HuH-7.5 (cell line): Measurements from ENCODE around the gene SPSB3.
A peak's percentile ranks its signal among the peaks of the same experiment; 100 is the strongest.

ENCODE experiments used
- DNase-seq: peaks from one replicate; pipeline ENCODE4 v3.0.0; 2011; ENCODE audit warnings: low spot score

Gene SPSB3

DNA sequence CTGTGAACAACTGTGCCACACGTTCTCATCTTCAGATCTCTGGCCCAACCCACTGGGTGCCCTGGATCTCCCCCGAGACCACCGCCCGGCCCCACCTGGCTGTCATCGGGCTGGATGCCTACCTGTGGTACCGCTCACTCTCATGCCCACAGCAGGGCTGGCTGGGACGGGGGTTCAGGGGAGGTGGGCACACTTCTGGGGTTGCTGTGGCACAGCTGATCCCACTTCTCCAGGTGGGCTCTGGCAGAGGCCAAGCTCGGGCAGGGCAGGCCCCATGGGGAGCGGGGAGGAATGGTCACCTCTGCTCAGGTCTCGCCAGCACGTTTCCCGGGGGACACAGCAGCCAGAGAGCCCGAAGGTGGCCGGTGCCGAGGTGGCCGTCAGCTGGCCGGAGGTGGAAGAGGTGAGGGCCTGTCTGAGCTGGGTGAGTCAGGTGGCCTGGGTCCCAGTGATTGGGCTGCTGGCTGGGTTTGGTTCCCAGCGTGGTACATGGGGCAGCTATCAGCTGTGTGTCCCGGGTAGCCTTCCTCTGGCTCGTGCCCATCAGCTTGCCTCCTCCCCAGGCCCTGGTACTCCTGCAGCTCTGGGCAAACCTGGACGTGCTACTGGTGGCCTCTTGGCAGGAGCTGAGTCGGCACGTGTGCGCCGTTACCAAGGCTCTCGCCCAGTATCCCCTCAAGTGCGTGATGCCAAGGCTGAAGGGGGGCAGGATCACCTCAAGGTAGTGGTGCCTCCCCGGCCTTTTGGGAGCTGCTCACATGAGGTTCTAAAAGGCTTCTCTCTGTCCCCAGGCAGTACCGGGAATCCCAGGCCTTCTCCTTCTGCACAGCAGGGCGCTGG, 7.1 kb downstream of the SPSB3 start:
- DNase-seq, result no peak

DNA sequence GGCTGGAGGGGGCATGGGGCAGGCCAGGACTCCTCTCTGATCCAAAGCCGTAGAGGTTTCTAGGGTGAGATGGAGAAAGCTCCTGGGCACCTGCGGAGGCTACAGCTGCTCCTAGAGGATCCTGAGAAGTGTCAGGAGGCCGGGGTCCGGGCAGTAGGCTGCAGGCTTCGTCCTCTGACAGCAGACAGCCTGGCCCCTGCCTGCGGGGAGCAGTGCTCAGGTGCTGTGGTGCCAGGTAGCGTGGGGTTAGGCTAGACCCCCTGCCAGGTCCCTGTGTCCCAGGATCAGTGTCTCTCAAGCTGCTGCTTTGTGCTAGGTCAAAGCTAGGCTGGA, 8.0 kb downstream of the SPSB3 start:
- no peak for DNase-seq

DNA sequence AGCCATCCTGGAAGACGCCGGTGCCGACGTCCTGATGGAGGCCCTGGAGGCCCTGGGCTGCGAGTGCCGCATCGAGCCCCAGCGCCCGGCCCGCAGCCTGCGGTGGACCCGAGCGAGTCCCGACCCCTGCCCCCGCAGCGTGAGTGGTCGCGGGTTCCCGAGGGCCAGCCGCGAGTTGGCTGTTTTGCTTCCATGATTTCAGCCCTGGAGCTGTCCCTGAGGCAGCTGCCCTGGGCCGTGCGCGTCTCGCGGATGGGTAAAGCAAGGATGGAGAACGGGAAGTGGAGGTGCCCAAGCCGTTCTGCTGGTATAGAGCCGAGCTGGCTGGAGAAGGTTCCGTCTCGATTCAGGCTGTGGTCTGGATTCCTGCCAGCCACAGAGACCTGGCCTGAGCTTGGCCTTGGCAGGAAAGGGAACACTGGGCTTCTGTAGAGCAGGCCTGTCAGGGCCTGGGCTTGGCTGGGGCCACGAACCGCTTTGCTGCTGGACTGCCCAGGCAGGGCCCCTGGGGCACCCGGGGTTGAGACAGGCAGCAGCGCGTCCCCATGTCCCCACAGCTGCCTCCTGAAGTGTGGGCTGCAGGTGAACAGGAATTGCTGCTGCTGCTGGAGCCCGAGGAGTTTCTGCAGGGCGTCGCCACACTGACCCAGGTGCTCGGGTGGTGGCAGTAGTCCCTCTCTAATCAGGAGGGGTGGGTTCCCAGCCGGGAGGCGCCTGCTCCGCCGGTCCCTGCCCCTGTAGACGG, 8.5 kb downstream of the SPSB3 start:
- DNase-seq, result no peak

DNA sequence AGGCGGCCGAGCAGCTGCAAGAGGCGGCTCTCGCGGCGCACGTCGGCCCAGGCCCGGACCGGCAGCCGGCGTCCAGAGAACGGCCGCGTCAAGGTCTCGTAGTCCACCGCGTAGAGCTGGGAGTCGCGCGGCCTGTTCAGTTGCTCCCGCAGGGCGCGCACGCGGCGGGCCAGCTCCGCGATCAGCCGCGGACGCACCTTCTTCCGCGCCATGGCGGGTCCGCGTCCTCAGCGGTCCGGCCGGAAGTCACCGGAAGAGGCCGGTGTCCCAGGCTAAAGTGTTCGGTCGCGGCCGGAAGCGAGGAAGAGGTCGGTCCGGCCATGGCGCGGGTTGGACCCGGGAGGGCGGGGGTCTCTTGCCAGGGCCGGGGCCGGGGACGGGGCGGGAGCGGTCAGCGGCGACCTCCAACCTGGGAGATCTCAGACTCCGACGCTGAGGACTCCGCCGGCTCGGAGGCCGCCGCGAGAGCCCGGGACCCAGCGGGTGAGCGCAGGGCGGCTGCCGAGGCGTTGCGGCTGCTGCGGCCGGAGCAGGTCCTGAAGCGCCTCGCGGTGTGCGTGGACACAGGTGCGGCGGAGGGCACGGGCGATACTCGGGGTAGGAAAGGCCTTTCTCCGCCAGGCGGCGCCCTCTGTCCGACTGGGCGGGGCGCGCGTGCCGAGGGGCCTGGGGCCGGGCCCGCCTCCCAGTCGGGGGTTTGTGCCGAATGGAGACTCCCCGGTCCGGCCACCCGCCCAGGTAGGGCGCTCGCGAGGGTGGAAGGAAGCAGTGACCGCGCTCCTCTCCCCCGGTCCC, 9.3 kb downstream of the SPSB3 start, which contains the start of gene MRPS34:
Gene MRPS34, minus strand, starts transcription at position 227 of the 795 bp plus-strand sequence. Its CDS starts 15 bp downstream, at position 212.
- DNase-seq, result peak; percentile 90

DNA sequence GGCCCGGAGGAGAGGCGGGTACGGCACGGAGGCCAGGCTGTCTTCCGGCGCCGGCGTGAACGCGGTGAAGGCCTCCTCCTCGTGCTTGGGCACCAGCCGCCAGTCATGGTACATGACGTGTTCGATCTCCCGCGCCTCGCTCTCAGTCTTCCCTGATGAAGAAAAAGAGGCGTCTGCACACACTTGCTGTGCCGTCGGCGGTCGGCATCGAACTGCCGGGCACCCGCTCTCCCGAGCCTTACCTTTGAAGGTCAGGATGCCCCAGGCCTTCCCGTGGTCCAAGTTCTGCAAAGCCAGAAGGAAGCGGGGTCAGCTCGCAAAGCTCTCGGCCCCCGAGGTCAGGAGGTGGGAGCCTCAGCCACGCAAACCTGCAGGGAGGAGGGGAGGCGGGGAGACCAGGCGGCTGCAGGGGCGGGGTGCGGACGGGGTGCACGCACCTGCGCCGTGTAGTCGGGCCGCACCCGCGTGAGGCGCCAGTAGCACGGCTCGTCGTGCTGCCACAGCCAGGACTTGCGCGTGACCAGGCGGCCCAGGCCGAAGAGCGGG, 9.9 kb downstream of the SPSB3 start, which contains the start of gene EME2:
Gene EME2, plus strand, starts transcription at position 449 of the 546 bp plus-strand sequence. CDS start 418 bp downstream, outside the sequence.
- peak; percentile 55 for DNase-seq

DNA sequence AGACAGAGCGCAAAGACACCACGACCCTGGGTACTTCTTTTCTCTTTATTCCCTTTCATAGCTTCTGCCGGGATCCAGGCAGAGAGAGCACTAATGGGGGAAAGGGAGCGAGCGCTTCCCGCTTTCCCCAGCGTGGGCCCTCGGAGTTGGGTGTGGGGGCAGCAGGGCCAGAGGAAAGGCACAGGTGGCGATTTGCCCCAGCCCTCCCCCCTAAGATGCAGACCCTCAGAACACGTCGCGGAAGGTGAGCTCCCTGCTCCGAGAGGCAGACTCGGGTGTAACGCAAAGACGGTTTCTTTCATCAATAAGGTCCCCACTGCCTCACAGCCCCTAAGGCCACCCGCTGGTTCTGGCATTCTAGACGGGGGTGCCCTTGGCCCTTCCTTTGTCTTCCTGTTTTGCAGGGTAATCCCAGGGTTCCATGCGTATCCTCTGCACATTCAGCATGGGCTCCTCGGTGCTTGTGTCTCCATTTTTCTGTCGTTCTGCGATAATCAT, 10.5 kb downstream of the SPSB3 start:
- no peak for DNase-seq

DNA sequence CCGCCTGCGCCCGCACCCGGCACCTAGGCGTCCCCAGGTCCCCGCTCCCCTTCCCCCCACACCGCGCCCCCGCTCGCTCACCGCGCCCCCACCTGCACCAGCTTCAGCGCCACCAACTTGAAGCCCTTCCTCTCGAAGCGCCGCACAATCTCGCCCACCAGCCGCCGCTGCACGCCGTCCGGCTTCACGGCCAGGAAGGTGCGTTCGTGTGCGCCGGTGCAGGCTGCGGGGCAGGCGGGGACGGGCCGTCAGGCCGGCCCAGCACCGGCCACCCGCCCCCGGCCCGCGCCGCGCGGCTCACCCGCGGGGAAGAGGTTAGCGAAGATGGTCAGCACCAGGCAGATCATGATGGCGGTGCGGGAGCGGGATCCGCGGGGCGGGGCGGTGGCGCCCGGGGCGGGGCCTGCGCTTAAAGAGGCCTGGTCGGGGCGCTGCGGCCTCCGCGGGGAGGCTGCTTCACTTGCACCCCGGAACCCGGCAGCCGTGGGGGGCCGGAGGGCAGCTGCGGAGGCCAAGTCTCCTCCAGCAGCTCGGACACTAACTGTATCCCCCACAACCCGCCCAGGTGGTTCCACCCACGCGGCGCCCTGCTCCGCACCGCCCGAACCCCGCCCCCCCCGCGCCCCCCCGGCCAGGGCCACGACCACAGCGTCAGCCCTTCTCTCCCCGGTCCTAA, 11.0 kb downstream of the SPSB3 start, which contains the start of gene NME3:
Gene NME3, minus strand, starts transcription at position 356 of the 676 bp plus-strand sequence. Its CDS starts 9 bp downstream, at position 347.
- peak; percentile 83 for DNase-seq

DNA sequence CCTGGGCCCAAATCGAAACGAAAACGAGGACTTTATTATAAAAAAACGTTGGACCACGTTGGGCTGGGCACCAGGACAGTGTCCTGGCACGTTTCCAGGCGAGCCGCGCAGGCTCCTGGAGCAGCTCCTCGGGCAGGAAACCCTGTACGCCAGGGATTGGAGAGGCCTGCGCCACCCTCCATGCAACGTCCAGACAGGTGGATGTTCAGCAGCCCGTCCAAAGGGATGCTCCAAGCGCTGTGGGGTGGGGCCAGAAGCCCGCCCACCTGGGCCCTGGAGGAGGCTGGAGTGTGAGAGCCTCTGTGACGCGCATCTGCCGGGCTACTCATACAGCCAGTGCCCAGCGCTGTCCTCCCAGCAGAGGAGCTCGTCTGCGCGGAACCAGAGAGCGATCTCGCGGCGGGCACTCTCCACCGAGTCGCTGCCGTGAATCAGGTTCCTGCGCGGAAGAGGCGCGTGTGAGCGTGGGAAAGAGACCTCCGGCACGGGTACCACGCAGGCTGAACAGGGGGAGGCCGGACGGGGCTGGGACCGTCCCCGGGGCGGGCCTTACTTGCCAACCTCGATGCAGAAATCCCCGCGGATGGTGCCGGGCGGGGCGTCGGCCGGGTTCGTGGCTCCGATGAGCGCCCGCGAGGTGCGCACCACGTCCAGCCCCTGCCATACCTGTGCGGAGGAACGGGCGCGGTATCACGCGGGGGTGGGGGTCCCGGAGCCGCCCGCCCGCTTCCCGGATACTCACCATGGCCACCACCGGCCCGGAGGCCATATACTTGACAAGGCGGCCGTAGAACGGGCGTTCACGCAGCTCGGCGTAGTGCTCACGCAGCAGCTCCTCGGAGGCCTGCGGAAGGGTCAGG, 11.8 kb downstream of the SPSB3 start:
- DNase-seq, result peak; percentile 47

DNA sequence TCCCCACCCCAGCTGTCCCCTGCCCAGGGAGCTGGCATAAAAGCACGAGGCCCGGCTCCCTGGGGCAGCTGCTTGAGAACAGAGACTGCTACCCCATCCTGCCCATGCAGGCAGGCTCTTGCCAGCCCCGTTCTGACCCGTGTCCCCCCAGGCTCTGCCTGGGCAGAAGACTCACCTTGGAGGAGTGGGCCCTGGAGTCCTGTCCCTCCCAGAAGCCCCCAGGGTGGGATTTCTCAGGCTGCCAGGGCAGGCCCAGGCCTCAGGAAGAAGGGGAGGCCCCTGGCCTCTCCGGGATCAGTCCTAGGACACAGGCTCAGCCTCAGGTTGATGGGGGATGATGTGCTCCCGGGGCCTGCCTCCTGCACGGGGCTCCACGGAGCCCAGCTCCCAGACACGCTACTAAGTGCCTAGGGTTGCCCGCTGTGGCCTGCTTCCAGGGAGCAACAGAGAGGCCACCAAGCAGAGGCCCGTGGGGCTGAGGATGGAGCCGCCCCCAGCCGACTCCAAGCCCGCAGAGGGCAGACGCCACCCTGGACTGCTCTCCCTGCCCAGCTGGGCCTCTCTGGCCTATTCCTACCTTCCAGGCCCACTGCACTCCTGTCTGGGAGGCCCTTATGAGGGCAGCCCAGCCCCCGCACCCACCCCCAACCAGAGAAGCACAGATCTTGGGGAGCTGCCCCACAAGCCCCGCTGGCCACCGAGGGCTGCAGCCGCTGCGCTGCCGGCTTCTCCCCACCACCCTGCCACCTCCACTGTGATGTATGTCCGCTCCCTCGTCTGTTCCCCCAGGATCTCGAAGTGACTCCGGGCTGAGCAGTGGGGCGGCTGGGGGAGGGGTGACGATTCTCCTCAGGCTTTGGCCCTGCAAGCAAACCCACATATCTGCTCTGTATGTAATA, 12.7 kb downstream of the SPSB3 start:
- DNase-seq, result no peak

DNA sequence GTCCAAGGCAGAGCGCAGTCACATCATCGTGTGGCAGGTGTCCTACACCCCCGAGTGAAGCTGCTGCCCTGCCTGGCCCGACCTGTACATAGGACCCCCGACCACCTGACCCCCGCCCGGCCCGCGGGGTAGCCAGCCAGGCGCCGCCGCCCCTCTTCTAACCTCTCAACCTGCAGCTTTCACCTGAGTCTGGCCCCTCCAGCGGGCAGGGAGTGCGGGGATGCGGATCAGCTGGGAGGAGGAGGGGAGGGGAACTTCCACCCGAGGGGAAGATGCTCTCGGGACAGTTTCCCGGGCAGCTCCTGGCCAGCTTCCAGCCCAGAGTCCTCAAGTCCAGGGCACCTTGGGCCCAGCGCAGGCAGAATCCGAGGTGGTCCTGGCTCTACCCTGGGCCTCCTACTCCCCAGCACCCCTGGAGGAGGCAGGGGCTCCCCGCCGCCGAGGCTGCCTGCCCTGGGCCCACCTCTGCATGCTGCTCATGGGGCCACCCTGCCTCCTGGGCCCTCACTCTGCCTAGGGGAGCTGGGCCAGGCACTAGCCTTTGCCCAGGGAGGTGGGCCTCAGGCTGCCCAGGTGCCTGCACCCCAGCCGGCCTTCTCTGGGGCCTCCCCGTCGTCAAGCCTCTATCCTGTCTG, 13.5 kb downstream of the SPSB3 start:
- no peak for DNase-seq

DNA sequence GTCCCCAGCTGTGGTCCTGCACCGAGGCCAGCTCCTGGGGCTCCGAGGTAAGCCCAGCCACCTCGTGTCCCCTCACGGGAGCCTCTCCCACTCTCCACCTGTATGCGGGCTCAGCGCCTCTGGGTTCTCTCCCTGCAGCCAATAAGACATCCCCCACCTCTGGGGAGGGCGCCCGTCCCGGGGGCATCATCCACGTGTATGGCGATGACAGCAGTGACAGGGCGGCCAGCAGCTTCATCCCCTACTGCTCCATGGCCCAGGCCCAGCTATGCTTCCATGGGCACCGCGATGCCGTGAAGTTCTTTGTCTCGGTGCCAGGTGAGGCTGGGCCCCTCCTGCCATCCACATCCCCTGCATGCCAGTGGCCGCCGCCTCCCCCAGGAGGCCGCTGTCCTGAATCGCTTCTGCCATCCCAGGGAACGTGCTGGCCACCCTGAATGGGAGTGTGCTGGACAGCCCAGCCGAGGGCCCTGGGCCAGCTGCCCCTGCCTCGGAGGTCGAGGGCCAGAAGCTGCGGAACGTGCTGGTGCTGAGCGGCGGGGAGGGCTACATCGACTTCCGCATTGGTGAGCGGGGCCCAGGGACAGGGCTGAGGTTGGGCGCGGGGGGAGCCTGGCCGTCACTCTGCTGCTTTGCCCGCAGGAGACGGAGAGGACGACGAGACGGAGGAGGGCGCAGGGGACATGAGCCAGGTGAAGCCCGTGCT, 14.2 kb downstream of the SPSB3 start:
- no peak for DNase-seq

DNA sequence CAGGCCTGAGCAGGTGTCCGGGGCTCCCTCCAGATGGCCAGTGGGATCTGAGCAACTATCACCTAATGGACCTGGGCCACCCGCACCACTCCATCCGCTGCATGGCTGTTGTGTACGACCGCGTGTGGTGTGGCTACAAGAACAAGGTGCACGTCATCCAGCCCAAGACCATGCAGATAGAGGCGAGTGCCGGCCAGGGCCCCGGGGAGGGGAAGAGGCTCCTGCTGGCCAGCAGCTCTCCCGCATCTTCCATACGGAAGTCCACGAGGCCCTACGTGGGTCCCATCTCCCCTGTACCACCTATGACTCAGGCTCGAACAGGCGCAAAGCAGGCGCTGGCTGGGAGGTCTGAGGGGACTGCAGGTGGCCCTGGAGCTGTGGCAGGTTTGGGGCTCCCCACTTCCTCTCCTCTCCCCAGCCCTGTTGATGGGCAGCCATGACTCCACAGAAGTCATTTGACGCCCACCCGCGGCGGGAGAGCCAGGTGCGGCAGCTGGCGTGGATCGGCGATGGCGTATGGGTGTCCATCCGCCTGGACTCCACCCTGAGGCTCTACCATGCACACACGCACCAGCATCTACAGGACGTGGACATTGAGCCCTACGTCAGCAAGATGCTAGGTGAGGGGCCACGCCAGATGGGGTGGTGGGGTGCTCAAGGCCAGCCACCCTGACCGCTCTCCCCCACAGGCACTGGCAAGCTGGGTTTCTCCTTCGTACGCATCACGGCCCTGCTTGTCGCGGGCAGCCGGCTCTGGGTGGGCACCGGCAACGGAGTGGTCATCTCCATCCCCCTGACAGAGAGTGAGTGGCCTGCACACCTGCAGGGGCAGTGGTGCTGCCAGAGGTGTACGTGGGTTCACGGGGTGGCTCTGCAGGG, 15.0 kb downstream of the SPSB3 start:
- no peak for DNase-seq

DNA sequence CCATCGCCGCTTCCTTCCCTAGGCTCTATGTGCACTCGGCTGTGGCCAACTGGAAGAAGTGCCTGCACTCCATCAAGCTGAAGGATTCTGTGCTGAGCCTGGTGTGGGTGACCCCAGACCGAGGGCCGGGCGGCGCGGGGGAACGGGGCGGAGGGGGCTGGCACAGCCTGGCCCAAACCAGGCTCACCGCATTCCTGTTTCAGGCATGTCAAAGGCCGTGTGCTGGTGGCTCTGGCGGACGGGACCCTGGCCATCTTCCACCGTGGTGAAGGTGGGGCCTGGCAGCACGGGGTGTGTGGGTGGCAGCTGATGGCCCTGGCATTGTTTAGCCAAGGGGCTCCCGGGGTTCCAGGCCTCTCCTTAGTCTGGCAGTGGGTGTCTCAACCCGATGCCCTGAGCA, 15.7 kb downstream of the SPSB3 start:
- no peak for DNase-seq

DNA sequence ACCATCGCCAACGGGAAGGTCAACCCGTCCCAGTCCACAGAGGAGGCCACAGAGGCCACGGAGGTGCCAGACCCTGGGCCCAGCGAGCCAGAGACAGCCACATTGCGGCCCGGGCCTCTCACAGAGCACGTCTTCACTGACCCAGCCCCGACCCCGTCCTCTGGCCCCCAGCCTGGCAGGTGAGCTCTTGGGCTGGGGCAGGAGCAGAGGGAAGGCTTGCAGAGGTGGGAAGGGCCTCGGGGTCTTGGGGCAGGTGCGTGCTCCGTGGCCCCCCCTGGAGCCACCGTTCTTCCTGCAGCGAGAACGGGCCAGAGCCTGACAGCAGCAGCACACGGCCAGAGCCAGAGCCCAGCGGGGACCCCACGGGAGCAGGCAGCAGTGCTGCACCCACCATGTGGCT, 16.1 kb downstream of the SPSB3 start:
- no peak for DNase-seq

DNA sequence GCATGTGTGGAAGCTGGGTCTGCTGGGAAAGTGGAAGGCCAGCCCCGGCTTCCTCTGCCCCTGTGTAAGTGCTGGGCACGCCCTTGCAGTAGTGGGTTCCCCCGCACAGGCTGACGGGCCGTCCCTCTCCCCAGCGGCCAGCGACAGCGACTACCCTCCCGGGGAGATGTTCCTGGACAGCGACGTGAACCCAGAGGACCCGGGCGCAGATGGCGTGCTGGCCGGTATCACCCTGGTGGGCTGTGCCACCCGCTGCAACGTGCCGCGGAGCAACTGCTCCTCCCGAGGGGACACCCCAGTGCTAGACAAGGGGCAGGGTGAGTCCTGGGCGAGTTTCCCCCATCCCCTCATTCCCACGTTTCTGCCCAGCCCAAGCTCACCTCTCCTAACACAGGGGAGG, 16.5 kb downstream of the SPSB3 start:
- no peak for DNase-seq

DNA sequence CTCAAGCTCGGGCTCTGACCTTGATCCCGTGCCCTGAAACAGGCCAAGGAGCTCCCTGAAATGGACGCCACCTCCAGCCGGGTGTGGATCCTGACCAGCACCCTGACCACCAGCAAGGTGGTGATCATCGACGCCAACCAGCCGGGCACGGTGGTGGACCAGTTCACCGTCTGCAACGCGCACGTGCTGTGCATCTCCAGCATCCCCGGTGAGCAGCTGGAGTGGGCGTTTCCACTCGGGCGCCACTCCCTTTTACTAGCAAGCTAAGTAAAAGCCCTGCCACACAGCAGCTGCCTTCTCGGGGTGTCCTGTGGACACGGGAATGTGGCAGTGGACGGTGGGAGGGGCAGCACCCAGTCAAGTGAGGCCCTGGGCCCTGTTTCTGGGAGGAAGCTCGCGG, 17.4 kb downstream of the SPSB3 start:
- DNase-seq, result no peak
